Keratinocyte (primary cell): ENCODE data around the gene INHBB. TPM values are rescaled to one million over a fixed set of nuclear protein-coding genes. Genes with fewer than 3 reads are reported as not detected.

Experiments
- DNase-seq: peaks from one replicate; pipeline ENCODE4 v3.0.0-alpha.2; 2011; ENCODE audit warnings: low read depth, missing footprints, low spot score
- FAIRE-seq: peaks from 2 replicates; lab custom pipeline; 2011; peaks lifted over from hg19 to GRCh38; lab: Jason Lieb, UNC
- H2AFZ ChIP-seq: 2 replicates; pipeline ENCODE4 v1.6.0; 2012; ENCODE audit warnings: low read length, control low read depth, inconsistent platforms; ENCODE audit not compliant: control insufficient read depth
- H3K27ac ChIP-seq: 2 replicates; pipeline ENCODE4 v1.5.1; 2011; ENCODE audit warnings: low read length; ENCODE audit not compliant: control insufficient read depth, insufficient read depth
- H3K27me3 ChIP-seq: 3 replicates; pipeline ENCODE4 v1.6.0; 2011; ENCODE audit warnings: low read length; ENCODE audit not compliant: control insufficient read depth, insufficient read depth; ENCODE audit errors: extremely low read depth
- H3K36me3 ChIP-seq, 2 experiments: 2 replicates in 1 of 2; 3 replicates in 1 of 2; pipeline ENCODE4 v1.5.1; 2011; ENCODE audit warnings: low read length in 2 of 2, mild to moderate bottlenecking in 1 of 2; ENCODE audit not compliant: control insufficient read depth in 2 of 2, insufficient read depth in 2 of 2; ENCODE audit errors: extremely low read depth in 1 of 2
- H3K4me1 ChIP-seq: 3 replicates; pipeline ENCODE4 v1.5.1; 2011; ENCODE audit warnings: low read length; ENCODE audit not compliant: control insufficient read depth, insufficient read depth; ENCODE audit errors: extremely low read depth
- H3K4me2 ChIP-seq: 3 replicates; pipeline ENCODE4 v1.6.0; 2011; ENCODE audit warnings: low read depth, low read length; ENCODE audit not compliant: control insufficient read depth, insufficient read depth; ENCODE audit errors: extremely low read depth
- H3K4me3 ChIP-seq, 3 experiments: fragments of 200-600 bp in 1 of 3; sonication (generic) in 1 of 3; 2 replicates in 2 of 3; 3 replicates in 1 of 3; pipeline ENCODE4 v1.5.1; 2011 to 2016; ENCODE audit warnings: low read length in 3 of 3, mild to moderate bottlenecking in 3 of 3, control low read depth in 2 of 3, inconsistent platforms in 1 of 3, low read depth in 1 of 3, mixed read lengths in 1 of 3, mixed run types in 1 of 3, moderate library complexity in 1 of 3; ENCODE audit not compliant: control insufficient read depth in 2 of 3, insufficient read depth in 2 of 3; ENCODE audit errors: extremely low read depth in 1 of 3
- H3K79me2 ChIP-seq: 2 replicates; pipeline ENCODE4 v1.6.0; 2012; ENCODE audit warnings: low read length; ENCODE audit not compliant: control insufficient read depth, insufficient read depth
- H3K9ac ChIP-seq: 3 replicates; pipeline ENCODE4 v1.6.0; 2011; ENCODE audit warnings: low read length; ENCODE audit not compliant: control insufficient read depth, insufficient read depth; ENCODE audit errors: extremely low read depth
- H3K9me1 ChIP-seq: 3 replicates; pipeline ENCODE4 v1.6.0; 2011; ENCODE audit warnings: low read length; ENCODE audit not compliant: control insufficient read depth, insufficient read depth; ENCODE audit errors: extremely low read depth
- H3K9me3 ChIP-seq: 2 replicates; pipeline ENCODE4 v1.5.1; 2012; ENCODE audit warnings: low read depth, low read length; ENCODE audit not compliant: control insufficient read depth
- H4K20me1 ChIP-seq: 3 replicates; pipeline ENCODE4 v1.6.0; 2011; ENCODE audit warnings: low read length; ENCODE audit not compliant: control insufficient read depth, insufficient read depth; ENCODE audit errors: extremely low read depth
- CTCF ChIP-seq, 3 experiments: IDR thresholded peaks in 1 of 3; conservative IDR thresholded peaks in 1 of 3; optimal IDR thresholded peaks in 1 of 3; 2 replicates in 2 of 3; 3 replicates in 1 of 3; pipeline versions ENCODE3 to v1.5.1; 2011; ENCODE audit warnings: low read length in 3 of 3, mild to moderate bottlenecking in 3 of 3, moderate library complexity in 2 of 3, control low read depth in 1 of 3, inconsistent platforms in 1 of 3; ENCODE audit not compliant: insufficient read depth in 2 of 3; ENCODE audit errors: extremely low read depth in 1 of 3
- EZH2 ChIP-seq: IDR thresholded peaks from one replicate; pipeline ENCODE4 v1.6.1; 2012; ENCODE audit warnings: inconsistent platforms, mild to moderate bottlenecking, low read length, moderate library complexity
- dilution Hi-C: fragments of 300-500 bp; cut with MboI; formaldehyde crosslinking; loops from one replicate; pipeline ENCODE4 v1.7.0; 2020; ENCODE audit warnings: low sequenced_read_pairs; ENCODE audit not compliant: extremely low pct_ligation_motif_present
- polyA plus RNA-seq, 5 experiments: library from polyadenylated mRNA; depleted of rRNA in 3 of 5; stranded (reverse) in 3 of 5; stranded (forward) in 1 of 5; unstranded in 1 of 5; fragments of >200 nt; gene quantifications; 1 replicate in 1 of 5; 2 replicates in 3 of 5; 3 replicates in 1 of 5; pipeline versions ENCODE4 v1.2.1 to v1.2.3, GENCODE V29; 2011 to 2012; ENCODE audit warnings: missing spikeins in 2 of 5, low read depth in 1 of 5, low replicate concordance in 1 of 5

INHBB gene
- polyA plus RNA-seq, 1 donor (not counting 4 experiments of a cell fraction or from before 2014, with no cell fraction given) = not detected

- Histone ChIP-seq H3K4me2 (no peak overlapping the region), H3K27ac (no peak overlapping the region), H3K9ac (no peak overlapping the region), H3K9me1 (no peaks in the 10 kb centered on the region), H3K9me3 (no peaks in the 10 kb centered on the region), H2AFZ (no peak overlapping the region), H3K4me3 (no peak overlapping the region), H4K20me1 (no peaks in the 10 kb centered on the region), H3K79me2 (no peaks in the 10 kb centered on the region), H3K4me1 (no peaks in the 10 kb centered on the region), H3K36me3 (no peaks in the 10 kb centered on the region), H3K27me3 (peaks cover 31% of the 10 kb centered on the region)
- FAIRE-seq = no peak
- DNase-seq = no peak
- dilution Hi-C loops = no loop called here
- TF ChIP-seq CTCF (optimal IDR thresholded peaks at IDR 0.05 in 1 of 3, IDR thresholded peaks at IDR 0.05 in 1 of 3, conservative IDR thresholded peaks at IDR 0.05 in 1 of 3; ENCODE audit: extremely low read depth in 1 of 3, insufficient read depth in 2 of 3, low read length in 3 of 3) = no peak
- no peak for TF ChIP-seq EZH2
Observed at GRCh38 chr2:120391911-120392665, 46.2 kb downstream of the INHBB start.

GRCh38 chr2:120392923-120393322, 47.0 kb downstream of the INHBB start:
- Histone ChIP-seq H3K36me3 (no peaks in the 10 kb centered on the region), H3K9me1 (no peaks in the 10 kb centered on the region), H3K4me3 (no peak overlapping the region), H3K79me2 (no peaks in the 10 kb centered on the region), H2AFZ (no peak overlapping the region), H3K9me3 (no peaks in the 10 kb centered on the region), H3K4me1 (peaks cover 4% of the 10 kb centered on the region), H3K27me3 (peaks cover 33% of the 10 kb centered on the region), H3K27ac (no peak overlapping the region), H3K9ac (no peak overlapping the region), H4K20me1 (no peaks in the 10 kb centered on the region), H3K4me2 (no peak overlapping the region)
- DNase-seq (no peak), FAIRE-seq (no peak)
- dilution Hi-C loops = no loop called here
- TF ChIP-seq CTCF (optimal IDR thresholded peaks at IDR 0.05 in 1 of 3, IDR thresholded peaks at IDR 0.05 in 1 of 3, conservative IDR thresholded peaks at IDR 0.05 in 1 of 3; ENCODE audit: extremely low read depth in 1 of 3, insufficient read depth in 2 of 3, low read length in 3 of 3) (no peak), EZH2 (no peak)
